DOHH2 (cell line): ENCODE results near the gene GFRA1.

ENCODE experiments used
- H3F3A ChIP-seq: fragments of 200-600 bp; sonication (generic), shearing (Covaris generic); 2 replicates; pipeline ENCODE4 v1.6.0; 2016; ENCODE audit warnings: antibody characterized with exemption, mild to moderate bottlenecking; ENCODE audit not compliant: control insufficient read depth, insufficient read depth
- H3K27ac ChIP-seq: fragments of 200-600 bp; sonication (generic); 2 replicates; pipeline ENCODE4 v1.5.1; 2014; ENCODE audit warnings: low read depth, mild to moderate bottlenecking, low read length, moderate library complexity
- H3K27me3 ChIP-seq: fragments of 200-600 bp; sonication (generic); 2 replicates; pipeline ENCODE4 v1.6.1; 2014; ENCODE audit warnings: mild to moderate bottlenecking, low read length, mixed read lengths; ENCODE audit not compliant: control insufficient read depth
- H3K36me3 ChIP-seq: fragments of 200-600 bp; sonication (generic); 2 replicates; pipeline ENCODE4 v1.6.1; 2014; ENCODE audit warnings: mild to moderate bottlenecking, low read length, moderate library complexity, mixed read lengths; ENCODE audit not compliant: control insufficient read depth
- H3K4me1 ChIP-seq: fragments of 200-600 bp; sonication (generic); 2 replicates; pipeline ENCODE4 v1.6.1; 2014; ENCODE audit warnings: mild to moderate bottlenecking, low read length, mixed read lengths; ENCODE audit not compliant: control insufficient read depth
- H3K4me2 ChIP-seq: fragments of 200-600 bp; sonication (generic); 2 replicates; pipeline ENCODE4 v1.6.0; 2014; ENCODE audit warnings: mild to moderate bottlenecking, low read length, moderate library complexity
- H3K4me3 ChIP-seq: fragments of 200-600 bp; sonication (generic); 2 replicates; pipeline ENCODE4 v1.5.1; 2014; ENCODE audit warnings: mild to moderate bottlenecking, low read length, mixed read lengths
- H3K79me2 ChIP-seq: fragments of 200-600 bp; sonication (generic); 2 replicates; pipeline ENCODE4 v1.6.1; 2014; ENCODE audit warnings: mild to moderate bottlenecking, low read length, mixed read lengths; ENCODE audit not compliant: control insufficient read depth
- H3K9me2 ChIP-seq: fragments of 200-600 bp; sonication (generic); replicated peaks from 2 replicates; pipeline ENCODE4 v1.6.1; 2014; ENCODE audit warnings: mild to moderate bottlenecking, low read length, mixed read lengths; ENCODE audit not compliant: control insufficient read depth
- H3K9me3 ChIP-seq: fragments of 200-600 bp; sonication (generic); 2 replicates; pipeline ENCODE4 v1.6.1; 2014; ENCODE audit warnings: antibody characterized with exemption, low read length, mixed read lengths; ENCODE audit not compliant: control insufficient read depth, insufficient read depth
- H4K20me1 ChIP-seq: fragments of 200-600 bp; sonication (generic); 2 replicates; pipeline ENCODE4 v1.6.0; 2014; ENCODE audit warnings: low read depth, mild to moderate bottlenecking, antibody characterized with exemption, low read length, moderate library complexity; ENCODE audit not compliant: control insufficient read depth, insufficient read depth
- EZH2phosphoT487 ChIP-seq: fragments of 200-600 bp; sonication (generic); IDR thresholded peaks from 2 replicates; pipeline ENCODE4 v1.6.1; 2017; ENCODE audit warnings: borderline replicate concordance, mild to moderate bottlenecking, antibody characterized with exemption, low read length, moderate library complexity, mixed read lengths
- TF ChIP-seq, protein P1 (sequence below): fragments of 200-600 bp; sonication (generic); IDR thresholded peaks from one replicate; pipeline ENCODE4 v1.5.1; 2014; ENCODE audit warnings: antibody characterized with exemption, mild to moderate bottlenecking, low read depth, low read length; ENCODE audit not compliant: poor library complexity, severe bottlenecking

The GFRA1 gene

DNA sequence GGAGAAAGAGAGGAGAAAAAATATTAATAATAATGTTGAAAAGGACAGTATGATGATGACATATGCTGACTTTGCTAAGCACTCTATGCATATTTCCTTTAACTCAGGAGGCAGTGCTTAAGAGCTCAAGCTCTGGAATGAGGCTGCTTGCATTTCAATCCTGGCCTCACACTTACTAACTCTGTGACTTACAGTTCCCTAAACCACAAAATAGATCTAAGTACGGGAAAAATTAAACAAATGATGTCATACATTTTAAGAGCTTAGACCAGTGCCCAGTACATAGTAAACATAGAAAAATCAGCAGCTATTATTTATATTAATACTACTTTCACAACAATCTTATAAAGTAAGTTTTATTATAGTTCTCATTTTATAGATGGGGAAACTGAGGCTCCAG, 61.3 kb downstream of the GFRA1 start:
- no peak overlapping the region for H3K4me2 ChIP-seq
- TF ChIP-seq EZH2phosphoT487 = no peak
- TF ChIP-seq, protein P1, sequence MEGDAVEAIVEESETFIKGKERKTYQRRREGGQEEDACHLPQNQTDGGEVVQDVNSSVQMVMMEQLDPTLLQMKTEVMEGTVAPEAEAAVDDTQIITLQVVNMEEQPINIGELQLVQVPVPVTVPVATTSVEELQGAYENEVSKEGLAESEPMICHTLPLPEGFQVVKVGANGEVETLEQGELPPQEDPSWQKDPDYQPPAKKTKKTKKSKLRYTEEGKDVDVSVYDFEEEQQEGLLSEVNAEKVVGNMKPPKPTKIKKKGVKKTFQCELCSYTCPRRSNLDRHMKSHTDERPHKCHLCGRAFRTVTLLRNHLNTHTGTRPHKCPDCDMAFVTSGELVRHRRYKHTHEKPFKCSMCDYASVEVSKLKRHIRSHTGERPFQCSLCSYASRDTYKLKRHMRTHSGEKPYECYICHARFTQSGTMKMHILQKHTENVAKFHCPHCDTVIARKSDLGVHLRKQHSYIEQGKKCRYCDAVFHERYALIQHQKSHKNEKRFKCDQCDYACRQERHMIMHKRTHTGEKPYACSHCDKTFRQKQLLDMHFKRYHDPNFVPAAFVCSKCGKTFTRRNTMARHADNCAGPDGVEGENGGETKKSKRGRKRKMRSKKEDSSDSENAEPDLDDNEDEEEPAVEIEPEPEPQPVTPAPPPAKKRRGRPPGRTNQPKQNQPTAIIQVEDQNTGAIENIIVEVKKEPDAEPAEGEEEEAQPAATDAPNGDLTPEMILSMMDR = no peak
- no peaks in the 10 kb centered on the region for H3K9me2 ChIP-seq
- no peaks in the 10 kb centered on the region for H3K36me3 ChIP-seq
- H3K4me1 ChIP-seq = no peaks in the 10 kb centered on the region
- no peaks in the 10 kb centered on the region for H3K27me3 ChIP-seq
- no peak overlapping the region for H3K4me3 ChIP-seq
- no peaks in the 10 kb centered on the region for H3K9me3 ChIP-seq
- no peaks in the 10 kb centered on the region for H3F3A ChIP-seq
- no peaks in the 10 kb centered on the region for H4K20me1 ChIP-seq
- H3K79me2 ChIP-seq = no peaks in the 10 kb centered on the region
- H3K27ac ChIP-seq = no peak overlapping the region

DNA sequence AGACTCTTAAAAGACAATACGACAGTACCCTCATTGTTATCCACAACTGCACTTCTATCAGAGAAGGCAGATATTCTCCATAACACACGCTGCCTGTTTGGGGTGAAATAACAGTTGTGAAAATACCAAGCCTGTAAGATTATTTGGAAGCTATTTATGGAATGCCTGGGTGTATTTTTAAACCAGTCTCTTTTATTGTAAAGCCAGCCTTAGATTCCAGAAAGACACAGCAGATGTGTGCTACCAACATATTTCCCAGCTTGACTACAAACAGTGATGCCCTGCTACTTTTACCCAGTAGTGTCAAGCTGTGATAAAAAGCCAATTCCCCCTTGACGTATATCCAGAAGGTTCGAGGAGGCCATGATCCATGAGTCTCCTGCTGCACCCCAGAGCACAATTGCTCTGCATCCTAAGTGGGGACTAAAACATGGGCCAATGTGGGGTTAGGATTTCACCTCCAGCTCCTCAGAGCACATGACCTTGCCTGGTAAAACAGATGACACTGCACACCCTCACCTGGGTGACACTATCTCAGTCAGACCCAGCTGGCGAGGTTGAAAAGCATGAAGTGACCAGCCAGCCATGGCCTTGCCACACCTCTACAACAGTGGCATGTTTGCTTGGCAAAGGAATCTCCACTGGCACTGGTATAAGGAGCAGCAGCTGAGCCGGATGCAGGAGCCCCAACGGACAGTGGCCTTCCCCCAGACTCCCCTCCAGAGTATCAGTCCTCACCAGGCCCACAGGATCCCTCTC, 62.2 kb downstream of the GFRA1 start:
- H3K9me2 ChIP-seq = no peaks in the 10 kb centered on the region
- H4K20me1 ChIP-seq = no peaks in the 10 kb centered on the region
- H3F3A ChIP-seq = no peaks in the 10 kb centered on the region
- no peaks in the 10 kb centered on the region for H3K27me3 ChIP-seq
- H3K79me2 ChIP-seq = no peaks in the 10 kb centered on the region
- no peak for TF ChIP-seq EZH2phosphoT487
- TF ChIP-seq, protein P1 = no peak
- no peaks in the 10 kb centered on the region for H3K4me1 ChIP-seq
- H3K27ac ChIP-seq = no peak overlapping the region
- H3K4me3 ChIP-seq = no peak overlapping the region
- H3K4me2 ChIP-seq = no peak overlapping the region
- H3K9me3 ChIP-seq = no peaks in the 10 kb centered on the region
- no peaks in the 10 kb centered on the region for H3K36me3 ChIP-seq

DNA sequence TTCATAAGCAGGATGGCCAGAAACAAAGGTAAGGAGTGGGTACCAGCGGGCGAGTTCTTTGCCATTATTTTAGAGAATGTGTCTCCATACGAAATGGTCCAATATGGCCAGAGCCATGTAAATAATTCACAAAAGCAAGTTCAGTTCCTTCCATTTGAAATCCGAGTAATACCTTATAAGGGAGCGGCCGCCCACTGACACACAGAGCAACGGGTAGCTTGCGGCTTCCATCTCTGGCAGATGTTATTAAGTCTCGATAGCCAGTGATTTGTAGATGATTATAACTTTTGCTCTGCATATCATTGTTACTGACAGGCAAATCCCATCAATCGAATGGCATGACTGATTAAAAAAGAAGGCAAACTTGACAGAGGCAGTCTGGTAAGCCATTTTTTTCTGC, 63.2 kb downstream of the GFRA1 start:
- TF ChIP-seq, protein P1 = no peak
- no peak for TF ChIP-seq EZH2phosphoT487
- no peaks in the 10 kb centered on the region for H3K79me2 ChIP-seq
- H3K4me2 ChIP-seq = no peak overlapping the region
- no peaks in the 10 kb centered on the region for H3K27me3 ChIP-seq
- H3K27ac ChIP-seq = no peak overlapping the region
- no peaks in the 10 kb centered on the region for H3K9me2 ChIP-seq
- no peaks in the 10 kb centered on the region for H3F3A ChIP-seq
- H4K20me1 ChIP-seq = no peaks in the 10 kb centered on the region
- no peaks in the 10 kb centered on the region for H3K36me3 ChIP-seq
- no peak overlapping the region for H3K4me3 ChIP-seq
- H3K4me1 ChIP-seq = no peaks in the 10 kb centered on the region
- H3K9me3 ChIP-seq = no peaks in the 10 kb centered on the region
